Measurements from ENCODE around the gene UVSSA.

DNA sequence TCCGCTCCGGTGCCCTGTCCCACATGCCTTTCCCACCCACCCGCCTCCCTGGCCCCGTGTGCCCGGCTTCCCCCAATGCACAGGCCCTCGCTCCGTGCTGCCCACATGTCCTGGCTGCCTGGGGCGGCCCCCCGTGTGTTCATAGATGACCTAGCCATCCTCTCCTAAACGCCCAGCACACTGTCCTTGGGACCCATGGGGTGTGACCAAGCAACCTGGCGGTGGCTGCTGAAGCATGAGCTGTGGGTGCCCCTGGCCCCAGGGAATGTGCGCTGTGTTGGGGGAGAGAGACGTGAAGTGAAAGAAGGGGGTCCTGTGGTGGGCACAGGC is 29.0 kb upstream of the UVSSA start:
- TF ChIP-seq EZH2 (IDR thresholded peaks at IDR 0.05) (no peak), POLR2AphosphoS5 (IDR thresholded peaks at IDR 0.05; ENCODE audit: borderline replicate concordance, low read depth, low read length) (no peak), FOXP2 (optimal IDR thresholded peaks at IDR 0.05; ENCODE audit: control extremely low read depth, extremely low read length, insufficient read depth) (no peak)
